Measurements from ENCODE around the gene CGB7. TPM values are rescaled to one million over a fixed set of nuclear protein-coding genes. Genes with fewer than 3 reads are reported as not detected.

Gene CGB7
- total and polyA plus RNA-seq, 9 of the 15 experiments (the other 6 are each of a cell fraction or from before 2014, with no cell fraction given), result not detected

DNA sequence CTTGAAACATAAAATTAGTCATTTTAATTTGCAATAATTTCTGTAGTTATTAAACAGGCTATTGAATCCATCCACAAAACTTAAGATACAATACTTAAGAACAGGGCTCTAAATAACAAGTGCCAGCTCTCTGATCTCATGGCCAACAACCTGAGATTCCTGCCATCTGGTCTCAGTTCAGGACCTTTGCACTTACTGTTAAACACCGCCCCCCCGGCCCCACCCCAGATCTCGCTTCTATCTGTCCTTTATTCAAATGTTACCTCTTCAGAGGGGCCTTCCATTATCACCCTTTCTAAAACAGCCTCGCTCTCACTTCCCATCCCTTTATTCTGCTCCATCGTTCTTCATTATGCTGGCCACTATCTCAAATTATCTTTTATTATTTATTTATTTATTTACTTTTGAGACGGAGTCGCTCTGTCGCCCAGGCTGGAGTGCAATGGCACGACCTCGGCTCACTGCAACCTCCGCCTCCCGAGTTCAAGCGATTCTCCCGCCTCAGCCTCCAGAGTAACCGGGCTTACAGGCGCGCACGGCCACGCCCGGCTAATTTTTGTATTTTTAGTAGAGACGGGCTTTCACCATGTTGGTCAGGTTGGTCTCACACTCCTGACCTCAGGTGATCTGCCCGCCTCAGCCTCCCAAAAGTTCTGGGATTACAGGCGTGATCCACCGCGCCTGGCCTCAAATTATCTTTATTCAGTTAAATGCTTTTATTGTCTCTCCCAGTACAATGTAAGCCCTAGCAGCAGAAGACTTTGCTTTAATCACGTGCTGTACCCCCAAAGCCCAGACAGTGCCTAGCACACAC lies 26.9 kb upstream of the CGB7 start (continued):
- TF ChIP-seq, protein P1, sequence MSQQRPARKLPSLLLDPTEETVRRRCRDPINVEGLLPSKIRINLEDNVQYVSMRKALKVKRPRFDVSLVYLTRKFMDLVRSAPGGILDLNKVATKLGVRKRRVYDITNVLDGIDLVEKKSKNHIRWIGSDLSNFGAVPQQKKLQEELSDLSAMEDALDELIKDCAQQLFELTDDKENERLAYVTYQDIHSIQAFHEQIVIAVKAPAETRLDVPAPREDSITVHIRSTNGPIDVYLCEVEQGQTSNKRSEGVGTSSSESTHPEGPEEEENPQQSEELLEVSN (IDR thresholded peaks at IDR 0.05; ENCODE audit: borderline replicate concordance in 1 of 2, extremely low read depth in 1 of 2, insufficient read depth in 1 of 2, insufficient read length in 1 of 2, low read depth in 1 of 2, low read length in 1 of 2, poor library complexity in 1 of 2, severe bottlenecking in 1 of 2), result peak in 1 of 2 experiments; percentile 68
- 0 out of 2 replicates have a peak, but pooled peaks have one; percentile 28 for TF ChIP-seq TAF7 (tag; IDR thresholded peaks at IDR 0.05)
- peak; percentile 64; the same call in 1 of the 2 replicates for TF ChIP-seq BCOR (IDR thresholded peaks at IDR 0.05)
- TF ChIP-seq ZNF239 (CRISPR knock-in tag; IDR thresholded peaks at IDR 0.05), result no peak
- TF ChIP-seq ZNF830 (CRISPR knock-in tag; IDR thresholded peaks at IDR 0.05), result 0 out of 2 replicates have a peak, but pooled peaks have one; percentile 21
- 0 out of 2 replicates have a peak, but pooled peaks have one; percentile 26 for TF ChIP-seq TRIM28 (IDR thresholded peaks at IDR 0.05)
- TF ChIP-seq NEUROD1 (IDR thresholded peaks at IDR 0.05; ENCODE audit: borderline replicate concordance, low read depth, low read length, partially characterized antibody), result no peak
- TF ChIP-seq L3MBTL2 (IDR thresholded peaks at IDR 0.05), result peak; percentile 67
- TF ChIP-seq MYBL2 (IDR thresholded peaks at IDR 0.05; ENCODE audit: low read depth), result no peak
- TF ChIP-seq MYBL2 (CRISPR knock-in tag; IDR thresholded peaks at IDR 0.05; ENCODE audit: borderline replicate concordance), result no peak
- TF ChIP-seq ZNF586 (CRISPR knock-in tag; conservative IDR thresholded peaks at IDR 0.05), result 0 out of 2 replicates have a peak, but pooled peaks have one; percentile 5
- TF ChIP-seq SP2 (IDR thresholded peaks at IDR 0.05; ENCODE audit: extremely low read depth, low read depth, low read length, poor library complexity, severe bottlenecking), result no peak
- peak; percentile 51; the same call in 1 of the 2 replicates for TF ChIP-seq NFRKB (IDR thresholded peaks at IDR 0.05; ENCODE audit: low read depth)
- TF ChIP-seq NR4A1 (CRISPR knock-in tag; IDR thresholded peaks at IDR 0.05), result no peak
- peak; percentile 42; the same call in 1 of the 2 replicates for TF ChIP-seq NR4A1 (tag; IDR thresholded peaks at IDR 0.05)
- TF ChIP-seq NFXL1 (CRISPR knock-in tag; IDR thresholded peaks at IDR 0.05), result no peak
- TF ChIP-seq ZNF778 (CRISPR knock-in tag; IDR thresholded peaks at IDR 0.05), result no peak
- TF ChIP-seq, protein P2, sequence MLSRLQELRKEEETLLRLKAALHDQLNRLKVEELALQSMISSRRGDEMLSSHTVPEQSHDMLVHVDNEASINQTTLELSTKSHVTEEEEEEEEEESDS (CRISPR knock-in tag; IDR thresholded peaks at IDR 0.05), result no peak
- TF ChIP-seq, protein P3, sequence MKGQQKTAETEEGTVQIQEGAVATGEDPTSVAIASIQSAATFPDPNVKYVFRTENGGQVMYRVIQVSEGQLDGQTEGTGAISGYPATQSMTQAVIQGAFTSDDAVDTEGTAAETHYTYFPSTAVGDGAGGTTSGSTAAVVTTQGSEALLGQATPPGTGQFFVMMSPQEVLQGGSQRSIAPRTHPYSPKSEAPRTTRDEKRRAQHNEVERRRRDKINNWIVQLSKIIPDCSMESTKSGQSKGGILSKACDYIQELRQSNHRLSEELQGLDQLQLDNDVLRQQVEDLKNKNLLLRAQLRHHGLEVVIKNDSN (CRISPR knock-in tag; IDR thresholded peaks at IDR 0.05), result peak; percentile 57; the same call in 1 of the 2 replicates
- no peak for TF ChIP-seq NFE2L1 (tag; IDR thresholded peaks at IDR 0.05; ENCODE audit: borderline replicate concordance, low read depth)
- no peak for TF ChIP-seq NR1H2 (CRISPR knock-in tag; IDR thresholded peaks at IDR 0.05)
- no peak for TF ChIP-seq ZNF134 (CRISPR knock-in tag; conservative IDR thresholded peaks at IDR 0.05)
- TF ChIP-seq, protein P4, sequence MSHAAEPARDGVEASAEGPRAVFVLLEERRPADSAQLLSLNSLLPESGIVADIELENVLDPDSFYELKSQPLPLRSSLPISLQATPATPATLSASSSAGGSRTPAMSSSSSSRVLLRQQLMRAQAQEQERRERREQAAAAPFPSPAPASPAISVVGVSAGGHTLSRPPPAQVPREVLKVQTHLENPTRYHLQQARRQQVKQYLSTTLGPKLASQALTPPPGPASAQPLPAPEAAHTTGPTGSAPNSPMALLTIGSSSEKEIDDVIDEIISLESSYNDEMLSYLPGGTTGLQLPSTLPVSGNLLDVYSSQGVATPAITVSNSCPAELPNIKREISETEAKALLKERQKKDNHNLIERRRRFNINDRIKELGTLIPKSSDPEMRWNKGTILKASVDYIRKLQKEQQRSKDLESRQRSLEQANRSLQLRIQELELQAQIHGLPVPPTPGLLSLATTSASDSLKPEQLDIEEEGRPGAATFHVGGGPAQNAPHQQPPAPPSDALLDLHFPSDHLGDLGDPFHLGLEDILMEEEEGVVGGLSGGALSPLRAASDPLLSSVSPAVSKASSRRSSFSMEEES (CRISPR knock-in tag; IDR thresholded peaks at IDR 0.05), result peak; percentile 67
- TF ChIP-seq, protein P5, sequence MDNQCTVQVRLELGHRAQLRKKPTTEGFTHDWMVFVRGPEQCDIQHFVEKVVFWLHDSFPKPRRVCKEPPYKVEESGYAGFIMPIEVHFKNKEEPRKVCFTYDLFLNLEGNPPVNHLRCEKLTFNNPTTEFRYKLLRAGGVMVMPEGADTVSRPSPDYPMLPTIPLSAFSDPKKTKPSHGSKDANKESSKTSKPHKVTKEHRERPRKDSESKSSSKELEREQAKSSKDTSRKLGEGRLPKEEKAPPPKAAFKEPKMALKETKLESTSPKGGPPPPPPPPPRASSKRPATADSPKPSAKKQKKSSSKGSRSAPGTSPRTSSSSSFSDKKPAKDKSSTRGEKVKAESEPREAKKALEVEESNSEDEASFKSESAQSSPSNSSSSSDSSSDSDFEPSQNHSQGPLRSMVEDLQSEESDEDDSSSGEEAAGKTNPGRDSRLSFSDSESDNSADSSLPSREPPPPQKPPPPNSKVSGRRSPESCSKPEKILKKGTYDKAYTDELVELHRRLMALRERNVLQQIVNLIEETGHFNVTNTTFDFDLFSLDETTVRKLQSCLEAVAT (IDR thresholded peaks at IDR 0.05), result peak in 1 of 2 experiments; percentile 9; a peak in 1 of 4 replicates
